Activated CD8-positive, alpha-beta memory T cell treated with anti-CD3 and anti-CD28 coated beads for 4 hours (primary cell): ENCODE results near the gene ASRGL1.
"Not testable (repeated sequence)": the region's sequence is repeated elsewhere in the genome, so short reads cannot be mapped to it uniquely, and the experiment has no call there.

Source experiments
- DNase-seq, 2 donors: peaks; one replicate each; pipeline ENCODE4 v3.0.0-alpha.2; 2020; ENCODE audit warnings: low read depth in 2 of 2

ASRGL1 gene

GRCh38 chr11:62352355-62353336 is 15.4 kb downstream of the ASRGL1 start:
- no peak for DNase-seq

GRCh38 chr11:62353841-62354240 is 16.6 kb downstream of the ASRGL1 start:
- DNase-seq, result no peak

DNA sequence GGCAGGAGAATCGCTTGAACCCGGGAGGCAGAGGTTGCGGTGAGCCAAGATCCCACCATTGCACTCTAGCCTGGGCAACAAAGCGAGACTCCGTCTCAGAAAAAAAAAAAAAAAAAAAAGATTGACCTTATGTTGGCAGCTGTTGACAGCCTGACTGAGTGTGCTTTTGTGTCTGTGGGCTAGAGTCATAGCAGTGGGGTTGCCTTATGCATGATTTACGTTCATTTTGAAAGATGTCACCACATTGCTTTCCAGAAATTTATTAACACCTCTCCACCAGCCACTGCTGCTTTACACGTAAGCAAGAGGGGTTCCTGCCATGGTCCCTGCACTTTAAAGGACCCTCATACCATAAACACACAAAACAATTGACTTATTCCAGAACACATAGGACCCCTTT is 21.0 kb downstream of the ASRGL1 start:
- DNase-seq, result no peak

DNA sequence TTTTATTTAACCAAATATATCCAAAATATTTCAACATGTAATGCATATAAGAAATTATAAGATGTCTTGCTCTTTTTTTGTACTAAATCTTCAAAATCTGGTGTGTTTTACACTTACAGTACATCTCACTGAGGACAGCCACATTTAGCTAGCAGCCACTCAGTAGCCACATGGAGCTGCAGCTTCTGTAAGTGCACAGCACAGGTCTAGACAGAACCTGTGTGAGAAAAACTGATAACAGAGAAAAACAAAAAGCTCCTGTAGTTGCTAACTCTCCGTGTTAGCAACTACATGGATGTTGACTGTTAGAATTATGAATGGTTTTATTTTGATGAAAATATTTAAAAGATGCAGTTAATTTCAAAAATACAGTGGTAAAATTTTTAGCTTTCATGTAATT is 22.2 kb downstream of the ASRGL1 start:
- no peak for DNase-seq

GRCh38 chr11:62360685-62361084 is 23.4 kb downstream of the ASRGL1 start:
- DNase-seq, result no peak

DNA sequence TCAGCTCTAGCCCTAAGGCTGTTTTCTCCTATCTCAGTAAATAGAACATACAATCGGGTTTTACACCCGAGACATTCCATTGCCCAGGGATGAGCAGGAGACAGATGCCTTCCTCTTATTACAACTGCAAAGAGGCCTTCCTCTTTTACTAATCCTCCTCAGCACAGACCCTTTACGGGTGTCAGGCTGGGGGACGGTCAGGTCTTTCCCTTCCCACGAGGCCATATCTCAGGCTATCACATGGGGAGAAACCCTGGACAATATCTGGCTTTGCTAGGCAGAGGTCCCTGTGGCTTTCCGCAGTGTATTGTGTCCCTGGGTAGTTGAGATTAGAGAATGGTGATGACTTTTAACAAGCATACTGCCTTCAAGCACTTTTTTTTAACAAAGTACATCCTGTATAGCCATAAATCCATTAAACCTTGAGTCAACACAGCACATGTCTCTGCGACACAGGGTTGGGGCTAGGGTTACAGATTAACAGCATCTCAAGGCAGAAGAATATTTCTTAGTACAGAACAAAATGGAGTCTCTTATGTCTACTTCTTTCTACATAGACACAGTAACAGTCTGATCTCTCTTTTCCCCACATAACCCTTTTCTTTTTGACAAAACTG is 31.7 kb downstream of the ASRGL1 start:
- not testable (repeated sequence) for DNase-seq

- DNase-seq, result no peak
Measured at GRCh38 chr11:62370743-62371440, 33.6 kb downstream of the ASRGL1 start.

DNA sequence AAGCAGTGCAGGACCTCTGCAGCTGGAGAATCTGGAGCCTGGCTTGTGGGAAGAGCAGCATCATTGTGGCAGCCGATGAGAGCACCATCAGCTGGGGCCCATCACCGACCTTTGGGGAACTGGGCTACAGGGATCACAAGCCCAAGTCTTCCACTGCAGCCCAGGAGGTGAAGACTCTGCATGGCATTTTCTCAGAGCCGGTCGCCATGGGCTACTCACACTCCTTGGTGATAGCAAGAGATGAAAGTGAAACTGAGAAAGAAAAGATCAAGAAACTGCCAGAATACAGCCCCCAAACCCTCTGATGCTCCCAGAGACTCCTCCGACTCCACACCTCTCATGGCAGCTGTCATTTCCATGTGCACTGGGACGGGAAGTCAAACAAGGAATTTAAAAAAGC is 35.6 kb downstream of the ASRGL1 start:
- DNase-seq, result no peak

DNA sequence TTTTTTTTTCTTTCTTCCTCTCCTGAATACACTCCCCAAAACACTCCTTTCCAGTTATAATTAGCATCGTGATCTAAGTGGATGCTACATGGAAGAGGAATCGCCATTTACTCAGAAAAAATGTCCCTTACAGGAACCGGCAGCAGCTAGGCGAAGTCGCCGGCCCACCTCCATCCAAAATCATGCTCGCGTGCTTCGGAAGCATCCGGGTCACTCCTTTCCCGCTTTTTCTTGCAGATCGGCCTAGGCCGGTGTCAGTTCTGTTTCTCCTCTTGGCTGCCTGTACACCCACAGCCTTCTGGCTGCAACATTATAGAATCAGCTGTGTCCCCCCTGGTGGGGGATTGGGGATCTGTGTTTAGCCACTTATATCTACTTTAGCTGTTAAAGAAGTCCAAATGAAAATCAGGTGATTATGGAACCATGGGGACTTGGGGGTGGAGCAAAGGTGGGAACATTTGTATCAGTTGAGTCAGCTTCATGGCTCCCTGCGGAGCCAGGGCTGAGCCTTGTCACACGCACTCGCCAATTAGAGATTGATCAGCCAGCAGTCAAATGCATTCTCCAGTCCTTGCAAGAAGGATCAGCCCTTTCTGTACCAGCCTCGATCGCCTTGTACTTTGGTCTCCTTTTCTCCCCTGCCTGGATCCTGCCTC is 36.3 kb downstream of the ASRGL1 start:
- no peak for DNase-seq

DNA sequence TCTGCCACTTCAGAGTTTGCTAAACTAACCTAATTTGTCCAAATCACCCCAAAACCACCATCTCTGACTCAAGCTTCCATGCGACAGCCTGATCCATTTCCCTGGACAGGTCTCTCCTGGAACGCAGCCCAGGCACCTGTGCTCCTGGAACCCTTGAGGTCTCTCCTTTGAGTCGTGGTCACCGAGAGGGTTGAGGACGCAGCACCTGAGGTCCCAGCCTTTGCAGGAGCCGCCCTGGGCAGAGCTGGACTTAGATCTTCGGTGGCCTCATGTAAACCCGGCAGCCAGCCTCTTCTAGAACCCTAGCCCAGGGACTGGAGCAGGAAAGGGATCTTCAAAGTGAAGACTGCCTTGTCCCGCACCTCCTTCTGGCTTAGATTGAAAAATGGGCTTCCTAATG is 37.6 kb downstream of the ASRGL1 start:
- DNase-seq, result no peak

DNA sequence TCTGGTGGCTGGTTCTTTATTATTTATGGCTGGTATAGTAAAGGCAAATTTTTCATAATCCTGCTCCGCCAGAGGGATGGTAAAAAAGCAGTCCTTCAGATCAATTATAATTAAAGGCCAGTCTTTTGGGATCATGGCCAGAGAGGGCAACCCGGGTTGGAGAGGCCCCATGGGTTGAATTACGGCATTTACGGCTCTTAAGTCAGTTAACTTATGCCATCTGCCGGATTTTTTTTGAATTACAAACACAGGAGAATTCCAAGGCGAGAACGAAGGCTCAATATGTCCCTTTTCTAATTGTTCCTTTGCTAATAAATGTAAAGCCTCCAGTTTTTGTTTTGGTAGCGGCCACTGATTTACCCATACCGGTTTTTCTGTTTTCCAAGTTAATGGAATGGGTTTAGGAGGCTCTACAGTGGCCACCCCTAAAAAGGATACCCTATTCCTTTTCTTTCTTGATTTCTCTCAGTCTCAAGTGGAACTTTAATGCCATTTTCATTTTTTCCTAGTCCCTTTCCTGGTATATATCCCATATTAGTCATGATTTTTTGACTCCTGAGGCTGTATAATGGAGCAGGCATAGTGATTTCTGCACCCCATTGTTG is 41.3 kb downstream of the ASRGL1 start:
- not testable (repeated sequence) for DNase-seq

DNA sequence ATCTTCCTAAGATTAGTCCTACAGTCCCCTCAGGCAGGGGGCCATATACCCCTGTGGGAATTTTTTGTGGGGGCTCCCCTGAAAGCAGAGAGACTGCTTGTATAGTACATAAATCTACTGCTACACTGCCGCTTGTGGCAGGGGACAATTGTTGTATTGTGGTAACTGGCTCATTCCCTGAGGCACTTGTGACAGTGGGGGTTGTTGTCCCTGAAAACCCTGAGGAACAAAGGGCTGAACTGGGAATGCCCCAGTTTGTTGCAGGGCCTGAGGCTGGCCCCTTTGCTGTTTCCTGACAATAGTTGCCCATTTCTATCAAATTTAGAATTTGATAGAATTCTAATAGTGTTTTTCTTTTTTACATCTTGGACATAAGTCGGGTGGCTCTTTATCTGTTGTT is 42.3 kb downstream of the ASRGL1 start:
- DNase-seq, result not testable (repeated sequence)

GRCh38 chr11:62380821-62381245 is 43.6 kb downstream of the ASRGL1 start:
- DNase-seq, result not testable (repeated sequence)

- DNase-seq, result no peak
Measured at GRCh38 chr11:62383822-62384221, 46.6 kb downstream of the ASRGL1 start.

GRCh38 chr11:62386083-62386482 is 48.8 kb downstream of the ASRGL1 start:
- not testable (repeated sequence) for DNase-seq

- DNase-seq, result no peak
Measured at GRCh38 chr11:62387381-62387780, 50.1 kb downstream of the ASRGL1 start.

- no peak for DNase-seq
Measured at GRCh38 chr11:62388999-62389398, 51.8 kb downstream of the ASRGL1 start.

GRCh38 chr11:62390237-62390636 is 53.0 kb downstream of the ASRGL1 start:
- DNase-seq, result no peak

DNA sequence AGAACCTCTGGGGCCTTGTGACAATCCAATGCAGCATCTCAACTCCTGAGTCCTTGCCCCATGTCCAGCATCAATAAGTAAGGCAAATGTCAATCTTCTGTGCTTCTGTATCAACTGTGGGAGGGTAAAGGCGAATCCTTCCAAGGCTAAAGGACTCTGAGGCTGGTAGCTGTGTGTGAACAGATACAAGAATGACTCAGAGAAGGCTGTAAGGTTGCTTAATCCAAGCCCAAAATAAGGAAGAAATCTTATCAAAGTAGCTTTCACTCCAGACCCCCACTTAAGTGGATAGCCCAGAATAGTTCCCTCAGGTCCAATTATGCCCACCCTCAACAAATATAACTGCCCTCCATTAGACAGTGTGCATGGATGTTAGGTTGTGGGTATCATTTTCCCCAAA is 53.5 kb downstream of the ASRGL1 start:
- no peak for DNase-seq

DNA sequence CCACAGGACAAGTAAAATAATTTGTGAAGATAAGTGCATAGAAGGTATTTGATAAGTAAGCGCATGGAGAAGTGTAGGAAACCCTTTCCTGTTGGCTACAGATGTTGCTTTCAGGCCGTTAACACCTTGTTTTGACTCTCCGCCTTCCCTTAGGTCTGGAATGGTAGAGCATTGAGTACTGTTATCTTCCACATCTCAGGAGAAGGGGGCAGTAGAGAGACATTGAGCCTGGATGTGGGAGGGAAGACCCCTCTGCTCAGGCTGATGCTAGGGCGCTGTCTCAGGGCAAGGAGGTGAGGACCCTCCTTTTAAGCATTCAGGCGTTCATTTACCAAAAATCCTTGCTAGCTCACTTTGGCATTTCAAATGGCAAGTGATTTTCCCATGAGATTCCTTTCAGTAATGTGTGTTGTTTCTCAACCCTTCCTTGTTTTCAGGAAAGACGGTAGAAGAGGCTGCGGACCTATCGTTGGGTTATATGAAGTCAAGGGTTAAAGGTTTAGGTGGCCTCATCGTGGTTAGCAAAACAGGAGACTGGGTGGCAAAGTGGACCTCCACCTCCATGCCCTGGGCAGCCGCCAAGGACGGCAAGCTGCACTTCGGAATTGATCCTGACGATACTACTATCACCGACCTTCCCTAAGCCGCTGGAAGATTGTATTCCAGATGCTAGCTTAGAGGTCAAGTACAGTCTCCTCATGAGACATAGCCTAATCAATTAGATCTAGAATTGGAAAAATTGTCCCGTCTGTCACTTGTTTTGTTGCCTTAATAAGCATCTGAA is 54.6 kb downstream of the ASRGL1 start:
- DNase-seq, result no peak

- no peak for DNase-seq
Measured at GRCh38 chr11:62392506-62392905, 55.3 kb downstream of the ASRGL1 start.
